GM12878 (cell line): ENCODE results near the gene TNFAIP3. TPM values are rescaled to one million over a fixed set of nuclear protein-coding genes. Genes with fewer than 3 reads are reported as not detected.

Experiments used
- BACH1 ChIP-seq: fragments of 450-650 bp; IDR thresholded peaks from 2 replicates; pipeline ENCODE4 v1.6.1; 2017; ENCODE audit warnings: mild to moderate bottlenecking, borderline replicate concordance
- ELK1 ChIP-seq: IDR thresholded peaks from 2 replicates; pipeline ENCODE4 v1.6.1; 2012; ENCODE audit warnings: low read depth, low read length, improper control_type of control experiment
- EZH2 ChIP-seq: IDR thresholded peaks from 2 replicates; pipeline ENCODE4 v1.6.1; 2012; ENCODE audit warnings: low read depth, mild to moderate bottlenecking, control low read depth, inconsistent platforms, low read length, borderline replicate concordance; ENCODE audit not compliant: control insufficient read depth
- FOXK2 ChIP-seq: fragments of 450-650 bp; IDR thresholded peaks from 2 replicates; pipeline ENCODE4 v1.6.1; 2017; ENCODE audit warnings: mild to moderate bottlenecking, moderate library complexity
- IKZF1 ChIP-seq: fragments of 450-650 bp; conservative IDR thresholded peaks from 2 replicates; pipeline ENCODE4 v1.6.1; 2017; ENCODE audit warnings: antibody characterized with exemption, mild to moderate bottlenecking
- IRF4 ChIP-seq: IDR thresholded peaks from 2 replicates; pipeline ENCODE4 v1.6.1; 2011; ENCODE audit warnings: low read depth, low read length
- KDM1A ChIP-seq: fragments of 200-600 bp; sonication (generic); IDR thresholded peaks from 2 replicates; pipeline ENCODE4 v1.6.1; 2016; ENCODE audit warnings: borderline replicate concordance
- MYB ChIP-seq: fragments of 150-350 bp; IDR thresholded peaks from 2 replicates; pipeline ENCODE4 v1.6.1; 2014; ENCODE audit warnings: mild to moderate bottlenecking, low read depth, low read length, borderline replicate concordance
- NFYA ChIP-seq: IDR thresholded peaks from 2 replicates; pipeline ENCODE4 v1.6.1; 2011; ENCODE audit warnings: low read depth, mild to moderate bottlenecking, low read length, improper control_type of control experiment, borderline replicate concordance
- PAX8 ChIP-seq: fragments of 450-650 bp; IDR thresholded peaks from 2 replicates; pipeline ENCODE4 v1.6.1; 2017; ENCODE audit warnings: mild to moderate bottlenecking, moderate library complexity
- POLR2A ChIP-seq: IDR thresholded peaks from 2 replicates; pipeline ENCODE4 v1.6.1; 2011; ENCODE audit warnings: low read depth, mild to moderate bottlenecking, low read length
- REST ChIP-seq: IDR thresholded peaks from 2 replicates; pipeline ENCODE4 v1.6.1; 2012; ENCODE audit warnings: mild to moderate bottlenecking, low read depth, low read length
- SKIL ChIP-seq: fragments of 450-650 bp; IDR thresholded peaks from 2 replicates; pipeline ENCODE4 v1.6.1; 2017; ENCODE audit warnings: mild to moderate bottlenecking, low read depth, inconsistent platforms; ENCODE audit not compliant: poor library complexity, severe bottlenecking
- SREBF2 ChIP-seq: IDR thresholded peaks from 2 replicates; pipeline ENCODE4 v1.6.1; 2012; ENCODE audit warnings: mild to moderate bottlenecking, low read length
- ZBTB11 ChIP-seq: fragments of 450-650 bp; formaldehyde crosslinking; IDR thresholded peaks from 2 replicates; pipeline ENCODE4 v1.5.0; 2022; ENCODE audit warnings: mild to moderate bottlenecking, missing genetic modification characterization
- ZBTB4 ChIP-seq: fragments of 450-650 bp; formaldehyde crosslinking; IDR thresholded peaks from 2 replicates; pipeline ENCODE4 v1.4.0; 2022; ENCODE audit warnings: mild to moderate bottlenecking, moderate library complexity
- ZNF384 ChIP-seq: IDR thresholded peaks from 2 replicates; pipeline ENCODE4 v1.6.1; 2012; ENCODE audit warnings: low read depth, mild to moderate bottlenecking, low read length, improper control_type of control experiment, borderline replicate concordance
- polyA plus RNA-seq, 11 experiments: library from polyadenylated mRNA; depleted of rRNA in 4 of 11; unstranded in 6 of 11; stranded (reverse) in 5 of 11; fragments of >200 nt; fragmentation: Nextera tagmentation in 4 of 11; fragmentation: Illumina TruSeq in 1 of 11; extraction: Ambion mirVana in 4 of 11; extraction: Trizol in 1 of 11; gene quantifications; 1 replicate in 1 of 11; 2 replicates in 10 of 11; pipeline versions ENCODE4 v1.2.1 to v1.2.3, GENCODE V29; 2011 to 2016; ENCODE audit warnings: inconsistent platforms in 2 of 11, missing spikeins in 2 of 11, low read depth in 1 of 11
- total RNA-seq, 4 experiments: library from RNA; depleted of rRNA in 3 of 4; stranded (reverse); fragments of >200 nt in 3 of 4; fragmentation: Illumina TruSeq in 1 of 4; extraction: Trizol in 1 of 4; gene quantifications; 2 replicates each; pipeline versions ENCODE4 v1.2.1 to v1.2.3, GENCODE V29; 2013 to 2021

TNFAIP3 gene
- total and polyA plus RNA-seq, 10 of the 15 experiments (the other 5 are each of a cell fraction or from before 2014, with no cell fraction given): 18.0 to 350 (median 127) TPM

GRCh38 chr6:137919502-137919823 is 52.4 kb downstream of the TNFAIP3 start (continued):
- TF ChIP-seq SKIL (peak; percentile 36), EZH2 (no peak), ZNF384 (no peak), POLR2A (no peak), REST (no peak), MYB (no peak), NFYA (no peak), ELK1 (no peak), PAX8 (no peak), IKZF1 (peak; percentile 19; the same call in 1 of the 2 replicates), ZBTB11 (CRISPR knock-in tag) (no peak), SREBF2 (no peak), BACH1 (no peak), ZBTB4 (no peak), IRF4 (no peak), KDM1A (no peak), FOXK2 (no peak)
